ENCODE data around the gene IFNL3. TPM values are rescaled to one million over a fixed set of nuclear protein-coding genes. Genes with fewer than 3 reads are reported as not detected.
"Not testable (repeated sequence)": the region's sequence is repeated elsewhere in the genome, so short reads cannot be mapped to it uniquely, and the experiment has no call there.

The IFNL3 gene
- total RNA-seq, 3 donors from 2014 or later, result not detected

GRCh38 chr19:39245166-39245565 lies 360 bp upstream of the IFNL3 start:
- H3K4me1 Mint-ChIP-seq (ENCODE audit: low read depth); H3K4me3 Mint-ChIP-seq; DNase-seq; H3K36me3 Mint-ChIP-seq (ENCODE audit: insufficient read depth); H3K9me3 Mint-ChIP-seq: not testable (repeated sequence)
- peaks cover 11% of the 10 kb centered on the region for H3K27me3 Mint-ChIP-seq (ENCODE audit: low read depth)
- ATAC-seq, result peak in 1 of 2 donors; percentile 47

- not testable (repeated sequence) for H3K36me3 Mint-ChIP-seq (ENCODE audit: insufficient read depth); ATAC-seq; H3K4me1 Mint-ChIP-seq (ENCODE audit: low read depth); H3K9me3 Mint-ChIP-seq; H3K27me3 Mint-ChIP-seq (ENCODE audit: low read depth); H3K4me3 Mint-ChIP-seq; DNase-seq
These were observed 1.1 kb downstream of the IFNL3 start for GRCh38 chr19:39243741-39244140.

GRCh38 chr19:39240421-39240820 lies 4.4 kb downstream of the IFNL3 start:
- no peak for DNase-seq
- ATAC-seq, result no peak
- no peaks in the 10 kb centered on the region for H3K27me3 Mint-ChIP-seq (ENCODE audit: low read depth)
- no peaks in the 10 kb centered on the region for H3K36me3 Mint-ChIP-seq (ENCODE audit: insufficient read depth)
- H3K4me1 Mint-ChIP-seq (ENCODE audit: low read depth), result peaks cover 19% of the 10 kb centered on the region
- no peaks in the 10 kb centered on the region for H3K9me3 Mint-ChIP-seq
- no peak overlapping the region for H3K4me3 Mint-ChIP-seq

GRCh38 chr19:39238944-39239343 lies 5.9 kb downstream of the IFNL3 start:
- Mint-ChIP-seq H3K9me3 (no peaks in the 10 kb centered on the region), H3K36me3 (ENCODE audit: insufficient read depth) (no peaks in the 10 kb centered on the region), H3K27me3 (ENCODE audit: low read depth) (no peaks in the 10 kb centered on the region), H3K4me3 (no peak overlapping the region), H3K4me1 (ENCODE audit: low read depth) (peaks cover 19% of the 10 kb centered on the region)
- DNase-seq, result no peak
- no peak for ATAC-seq

- no peaks in the 10 kb centered on the region for H3K9me3 Mint-ChIP-seq
- H3K27me3 Mint-ChIP-seq (ENCODE audit: low read depth), result no peaks in the 10 kb centered on the region
- ATAC-seq (no peak), DNase-seq (no peak)
- H3K4me3 Mint-ChIP-seq, result peak overlapping the region; percentile 67
- no peaks in the 10 kb centered on the region for H3K36me3 Mint-ChIP-seq (ENCODE audit: insufficient read depth)
- peaks cover 19% of the 10 kb centered on the region for H3K4me1 Mint-ChIP-seq (ENCODE audit: low read depth)
These were observed 6.6 kb downstream of the IFNL3 start for GRCh38 chr19:39238209-39238608.

- Mint-ChIP-seq H3K4me3 (peak overlapping the region; percentile 67), H3K27me3 (ENCODE audit: low read depth) (no peaks in the 10 kb centered on the region), H3K9me3 (no peaks in the 10 kb centered on the region), H3K4me1 (ENCODE audit: low read depth) (peaks cover 19% of the 10 kb centered on the region), H3K36me3 (ENCODE audit: insufficient read depth) (no peaks in the 10 kb centered on the region)
- DNase-seq (peak; percentile 30), ATAC-seq (peak; percentile 86 to 88)
These were observed 7.3 kb downstream of the IFNL3 start for GRCh38 chr19:39237200-39238184.

- H3K36me3 Mint-ChIP-seq (ENCODE audit: insufficient read depth), result no peaks in the 10 kb centered on the region
- no peak overlapping the region for H3K4me3 Mint-ChIP-seq
- DNase-seq, result peak; percentile 19
- H3K9me3 Mint-ChIP-seq, result no peaks in the 10 kb centered on the region
- no peaks in the 10 kb centered on the region for H3K27me3 Mint-ChIP-seq (ENCODE audit: low read depth)
- H3K4me1 Mint-ChIP-seq (ENCODE audit: low read depth), result peaks cover 19% of the 10 kb centered on the region
- ATAC-seq, result peak; percentile 41 to 64
These were observed 8.3 kb downstream of the IFNL3 start for GRCh38 chr19:39236527-39236926.

- H3K36me3 Mint-ChIP-seq (ENCODE audit: insufficient read depth), result no peaks in the 10 kb centered on the region
- H3K4me1 Mint-ChIP-seq (ENCODE audit: low read depth), result peaks cover 11% of the 10 kb centered on the region
- no peak overlapping the region for H3K4me3 Mint-ChIP-seq
- H3K27me3 Mint-ChIP-seq (ENCODE audit: low read depth), result no peaks in the 10 kb centered on the region
- ATAC-seq, result no peak
- no peaks in the 10 kb centered on the region for H3K9me3 Mint-ChIP-seq
- DNase-seq, result no peak
These were observed 12.1 kb downstream of the IFNL3 start for GRCh38 chr19:39232708-39233107.

- H3K9me3 Mint-ChIP-seq, result no peaks in the 10 kb centered on the region
- no peaks in the 10 kb centered on the region for H3K36me3 Mint-ChIP-seq (ENCODE audit: insufficient read depth)
- no peak overlapping the region for H3K4me3 Mint-ChIP-seq
- H3K27me3 Mint-ChIP-seq (ENCODE audit: low read depth), result peaks cover 2% of the 10 kb centered on the region
- DNase-seq (no peak), ATAC-seq (no peak)
- H3K4me1 Mint-ChIP-seq (ENCODE audit: low read depth), result no peaks in the 10 kb centered on the region
These were observed 14.6 kb downstream of the IFNL3 start for GRCh38 chr19:39230096-39230764.

GRCh38 chr19:39224910-39225309 lies 19.9 kb downstream of the IFNL3 start:
- ATAC-seq, result no peak
- H3K4me3 Mint-ChIP-seq, result no peak overlapping the region
- H3K9me3 Mint-ChIP-seq, result no peaks in the 10 kb centered on the region
- peaks cover 19% of the 10 kb centered on the region for H3K27me3 Mint-ChIP-seq (ENCODE audit: low read depth)
- H3K4me1 Mint-ChIP-seq (ENCODE audit: low read depth), result no peaks in the 10 kb centered on the region
- no peak for DNase-seq
- no peaks in the 10 kb centered on the region for H3K36me3 Mint-ChIP-seq (ENCODE audit: insufficient read depth)

- no peaks in the 10 kb centered on the region for H3K4me1 Mint-ChIP-seq (ENCODE audit: low read depth)
- H3K27me3 Mint-ChIP-seq (ENCODE audit: low read depth), result peaks cover 23% of the 10 kb centered on the region
- no peaks in the 10 kb centered on the region for H3K36me3 Mint-ChIP-seq (ENCODE audit: insufficient read depth)
- H3K4me3 Mint-ChIP-seq, result no peak overlapping the region
- H3K9me3 Mint-ChIP-seq, result no peaks in the 10 kb centered on the region
- no peak for DNase-seq
- no peak for ATAC-seq
These were observed 21.0 kb downstream of the IFNL3 start for GRCh38 chr19:39223703-39224279.

GRCh38 chr19:39219108-39219507 lies 25.7 kb downstream of the IFNL3 start:
- DNase-seq, H3K4me3 Mint-ChIP-seq, ATAC-seq: not testable (repeated sequence)

GRCh38 chr19:39218230-39219007 lies 26.4 kb downstream of the IFNL3 start:
- no peak overlapping the region for H3K4me3 Mint-ChIP-seq
- DNase-seq (no peak), ATAC-seq (no peak)
- peaks cover 16% of the 10 kb centered on the region for H3K27me3 Mint-ChIP-seq (ENCODE audit: low read depth)
- no peaks in the 10 kb centered on the region for H3K4me1 Mint-ChIP-seq (ENCODE audit: low read depth)
- H3K36me3 Mint-ChIP-seq (ENCODE audit: insufficient read depth), result no peaks in the 10 kb centered on the region
- no peaks in the 10 kb centered on the region for H3K9me3 Mint-ChIP-seq

More at GRCh38 chr19:39219108-39219507, 25.7 kb downstream of the IFNL3 start:
- not testable (repeated sequence) for H3K4me1 Mint-ChIP-seq (ENCODE audit: low read depth); H3K36me3 Mint-ChIP-seq (ENCODE audit: insufficient read depth); H3K9me3 Mint-ChIP-seq
- peaks cover 19% of the 10 kb centered on the region for H3K27me3 Mint-ChIP-seq (ENCODE audit: low read depth)

- Mint-ChIP-seq H3K4me3 (no peak overlapping the region), H3K27me3 (ENCODE audit: low read depth) (peaks cover 14% of the 10 kb centered on the region), H3K36me3 (ENCODE audit: insufficient read depth) (no peaks in the 10 kb centered on the region), H3K9me3 (no peaks in the 10 kb centered on the region), H3K4me1 (ENCODE audit: low read depth) (no peaks in the 10 kb centered on the region)
- ATAC-seq, result no peak
- DNase-seq, result no peak
These were observed 27.7 kb downstream of the IFNL3 start for GRCh38 chr19:39217094-39217493.

Data from activated T-cell treated with anti-CD3 and anti-CD28 coated beads, Interleukin-2, amount 50 U/mL, for 4 hours (primary cell).